Stimulated activated CD4-positive, alpha-beta T cell treated with anti-CD3 and anti-CD28 coated beads, Interleukin-2, amount 100 ng/mL, for 4 hours (primary cell): ENCODE data around the gene LIME1.
A peak's percentile ranks its signal among the peaks of the same experiment; 100 is the strongest.

Source experiments
- DNase-seq: peaks from one replicate; pipeline ENCODE4 v3.0.0-alpha.2; 2020; ENCODE audit warnings: low read depth

The LIME1 gene

DNA sequence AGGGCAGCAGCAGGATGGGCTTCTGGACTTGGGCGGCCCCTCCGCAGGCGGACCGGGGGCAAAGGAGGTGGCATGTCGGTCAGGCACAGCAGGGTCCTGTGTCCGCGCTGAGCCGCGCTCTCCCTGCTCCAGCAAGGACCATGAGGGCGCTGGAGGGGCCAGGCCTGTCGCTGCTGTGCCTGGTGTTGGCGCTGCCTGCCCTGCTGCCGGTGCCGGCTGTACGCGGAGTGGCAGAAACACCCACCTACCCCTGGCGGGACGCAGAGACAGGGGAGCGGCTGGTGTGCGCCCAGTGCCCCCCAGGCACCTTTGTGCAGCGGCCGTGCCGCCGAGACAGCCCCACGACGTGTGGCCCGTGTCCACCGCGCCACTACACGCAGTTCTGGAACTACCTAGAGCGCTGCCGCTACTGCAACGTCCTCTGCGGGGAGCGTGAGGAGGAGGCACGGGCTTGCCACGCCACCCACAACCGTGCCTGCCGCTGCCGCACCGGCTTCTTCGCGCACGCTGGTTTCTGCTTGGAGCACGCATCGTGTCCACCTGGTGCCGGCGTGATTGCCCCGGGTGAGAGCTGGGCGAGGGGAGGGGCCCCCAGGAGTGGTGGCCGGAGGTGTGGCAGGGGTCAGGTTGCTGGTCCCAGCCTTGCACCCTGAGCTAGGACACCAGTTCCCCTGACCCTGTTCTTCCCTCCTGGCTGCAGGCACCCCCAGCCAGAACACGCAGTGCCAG is 39.7 kb upstream of the LIME1 start, which contains the start of gene TNFRSF6B:
Gene TNFRSF6B, plus strand, starts transcription at position 25 of the 729 bp plus-strand sequence. Its CDS starts 116 bp downstream, at position 141.
- no peak for DNase-seq

DNA sequence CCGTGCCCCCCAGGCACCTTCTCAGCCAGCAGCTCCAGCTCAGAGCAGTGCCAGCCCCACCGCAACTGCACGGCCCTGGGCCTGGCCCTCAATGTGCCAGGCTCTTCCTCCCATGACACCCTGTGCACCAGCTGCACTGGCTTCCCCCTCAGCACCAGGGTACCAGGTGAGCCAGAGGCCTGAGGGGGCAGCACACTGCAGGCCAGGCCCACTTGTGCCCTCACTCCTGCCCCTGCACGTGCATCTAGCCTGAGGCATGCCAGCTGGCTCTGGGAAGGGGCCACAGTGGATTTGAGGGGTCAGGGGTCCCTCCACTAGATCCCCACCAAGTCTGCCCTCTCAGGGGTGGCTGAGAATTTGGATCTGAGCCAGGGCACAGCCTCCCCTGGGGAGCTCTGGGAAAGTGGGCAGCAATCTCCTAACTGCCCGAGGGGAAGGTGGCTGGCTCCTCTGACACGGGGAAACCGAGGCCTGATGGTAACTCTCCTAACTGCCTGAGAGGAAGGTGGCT is 39.1 kb upstream of the LIME1 start:
- no peak for DNase-seq

DNA sequence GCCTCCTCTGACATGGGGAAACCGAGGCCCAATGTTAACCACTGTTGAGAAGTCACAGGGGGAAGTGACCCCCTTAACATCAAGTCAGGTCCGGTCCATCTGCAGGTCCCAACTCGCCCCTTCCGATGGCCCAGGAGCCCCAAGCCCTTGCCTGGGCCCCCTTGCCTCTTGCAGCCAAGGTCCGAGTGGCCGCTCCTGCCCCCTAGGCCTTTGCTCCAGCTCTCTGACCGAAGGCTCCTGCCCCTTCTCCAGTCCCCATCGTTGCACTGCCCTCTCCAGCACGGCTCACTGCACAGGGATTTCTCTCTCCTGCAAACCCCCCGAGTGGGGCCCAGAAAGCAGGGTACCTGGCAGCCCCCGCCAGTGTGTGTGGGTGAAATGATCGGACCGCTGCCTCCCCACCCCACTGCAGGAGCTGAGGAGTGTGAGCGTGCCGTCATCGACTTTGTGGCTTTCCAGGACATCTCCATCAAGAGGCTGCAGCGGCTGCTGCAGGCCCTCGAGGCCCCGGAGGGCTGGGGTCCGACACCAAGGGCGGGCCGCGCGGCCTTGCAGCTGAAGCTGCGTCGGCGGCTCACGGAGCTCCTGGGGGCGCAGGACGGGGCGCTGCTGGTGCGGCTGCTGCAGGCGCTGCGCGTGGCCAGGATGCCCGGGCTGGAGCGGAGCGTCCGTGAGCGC is 38.5 kb upstream of the LIME1 start:
- no peak for DNase-seq

DNA sequence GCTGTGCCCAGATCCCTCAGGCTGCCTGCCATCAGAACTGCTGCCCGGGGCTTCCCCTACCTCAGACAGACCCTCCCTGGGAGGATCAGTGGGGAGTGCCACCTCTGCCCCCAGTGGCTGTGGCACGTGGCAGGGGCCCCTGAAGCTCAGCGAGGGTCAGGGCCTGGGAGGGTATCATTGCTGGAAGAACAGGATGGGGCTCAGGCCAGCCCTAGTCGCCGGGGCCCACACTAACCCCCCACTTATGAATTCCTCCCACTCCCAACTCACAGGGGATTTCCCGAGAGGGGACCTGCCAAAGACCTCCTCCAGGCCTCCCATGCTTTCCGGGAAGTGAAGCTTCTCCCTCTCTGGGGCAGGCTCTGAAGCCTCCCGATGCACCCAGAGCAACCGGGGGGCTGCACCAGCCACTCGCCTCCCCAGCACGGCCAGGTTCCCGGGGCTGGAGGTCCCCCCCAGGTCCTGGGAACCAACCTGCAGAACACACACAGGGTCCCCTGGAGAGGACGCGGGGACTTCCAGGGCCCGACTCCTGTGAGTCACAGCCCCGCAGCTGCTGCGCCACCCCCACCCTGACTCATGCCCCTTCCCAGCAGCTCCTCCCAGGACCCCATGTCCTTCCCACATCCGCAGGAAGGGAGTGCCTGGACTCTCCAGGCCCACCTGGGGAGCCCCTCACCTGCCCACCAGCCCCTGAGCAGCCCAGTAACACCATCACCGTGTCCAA is 37.6 kb upstream of the LIME1 start:
- peak; percentile 27 for DNase-seq

DNA sequence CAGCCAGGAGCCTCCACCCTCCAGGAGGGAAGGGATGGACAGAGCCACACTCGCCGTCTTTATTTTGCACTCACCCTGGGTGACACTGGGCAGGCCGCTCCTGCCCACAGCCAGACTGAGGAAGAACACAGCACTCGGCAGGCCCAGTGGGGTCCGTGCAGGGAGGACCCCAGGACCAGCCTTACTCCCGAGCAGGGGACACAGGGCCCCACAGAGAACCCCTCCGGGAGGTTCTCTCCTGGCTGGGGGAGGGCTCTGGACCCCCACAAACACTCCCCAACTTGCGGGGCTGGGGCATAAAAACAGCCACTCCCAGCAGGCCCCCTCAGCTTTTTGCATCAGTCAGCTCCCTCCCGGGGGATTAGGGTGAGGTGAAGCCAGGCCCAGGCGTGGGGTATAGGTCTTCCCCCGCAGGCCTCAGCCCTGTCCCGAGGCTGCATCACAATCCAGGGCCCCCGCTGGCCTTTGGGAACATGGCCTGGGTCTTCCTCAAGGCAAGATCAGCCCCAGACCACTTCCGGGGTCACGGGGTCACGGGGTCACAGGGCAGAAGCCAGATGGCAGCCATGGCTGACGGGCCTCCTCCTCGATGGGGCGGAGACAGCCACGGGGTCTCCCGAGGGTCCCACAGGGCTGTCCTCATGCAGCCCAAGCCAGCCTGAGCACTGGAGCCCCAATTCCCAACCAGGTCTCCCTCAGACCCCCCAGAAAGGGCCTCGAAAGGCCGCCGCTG is 36.8 kb upstream of the LIME1 start:
- DNase-seq, result no peak

DNA sequence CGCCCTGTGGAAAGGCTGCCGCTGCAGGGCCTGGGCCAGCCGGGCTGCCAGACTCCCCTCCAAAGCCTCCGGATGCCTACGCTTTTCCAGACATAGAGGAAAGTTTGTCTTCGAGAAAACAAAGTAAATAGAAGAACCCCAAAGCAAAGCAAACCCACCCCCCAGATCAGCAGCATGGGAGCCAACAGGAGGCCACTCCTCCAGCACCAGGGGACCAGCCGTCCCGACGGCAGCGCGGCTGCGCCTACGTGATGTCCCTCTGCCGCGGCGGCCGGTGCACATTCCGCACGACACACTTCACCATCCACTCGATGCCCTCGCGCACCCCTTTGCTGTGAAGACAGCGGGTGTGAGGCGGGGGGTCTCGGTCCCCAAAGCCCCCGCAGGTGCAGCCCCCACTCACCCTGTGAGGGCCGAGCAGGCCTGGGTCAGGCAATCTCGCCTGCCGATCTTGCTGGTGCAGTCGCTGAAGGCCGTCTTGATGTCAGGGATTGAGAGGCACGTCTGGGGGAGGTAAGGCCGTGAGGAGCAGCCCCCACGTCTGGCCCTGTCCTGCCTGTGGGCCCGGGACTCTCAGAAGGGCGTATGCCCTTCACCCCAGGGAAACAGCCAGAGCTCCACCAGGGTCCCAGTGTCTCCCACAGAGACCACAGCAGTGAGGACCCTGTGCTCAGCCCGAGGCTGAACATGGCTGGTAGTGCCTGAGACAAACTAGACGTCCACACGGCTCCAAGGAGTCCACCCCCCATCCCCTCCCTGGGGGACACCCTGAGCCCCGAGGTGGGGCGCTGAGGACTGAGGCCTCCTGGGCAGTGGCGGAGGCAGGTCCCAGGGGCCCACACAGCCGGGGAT is 36.0 kb upstream of the LIME1 start:
- no peak for DNase-seq

DNA sequence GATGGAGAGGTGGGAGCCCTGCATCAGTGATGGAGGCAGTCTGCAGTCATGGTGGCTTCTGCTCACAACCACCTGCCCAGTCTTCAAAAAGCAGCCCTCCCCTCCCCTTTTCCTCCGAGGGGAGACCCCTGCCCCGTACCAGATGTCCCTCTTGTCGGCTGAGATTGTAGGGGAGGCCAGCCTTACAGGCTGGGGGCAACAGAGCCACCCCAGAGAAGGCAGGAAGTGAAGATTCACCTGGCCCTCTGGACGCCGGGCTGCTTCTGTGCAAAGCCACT is 35.5 kb upstream of the LIME1 start:
- no peak for DNase-seq

DNA sequence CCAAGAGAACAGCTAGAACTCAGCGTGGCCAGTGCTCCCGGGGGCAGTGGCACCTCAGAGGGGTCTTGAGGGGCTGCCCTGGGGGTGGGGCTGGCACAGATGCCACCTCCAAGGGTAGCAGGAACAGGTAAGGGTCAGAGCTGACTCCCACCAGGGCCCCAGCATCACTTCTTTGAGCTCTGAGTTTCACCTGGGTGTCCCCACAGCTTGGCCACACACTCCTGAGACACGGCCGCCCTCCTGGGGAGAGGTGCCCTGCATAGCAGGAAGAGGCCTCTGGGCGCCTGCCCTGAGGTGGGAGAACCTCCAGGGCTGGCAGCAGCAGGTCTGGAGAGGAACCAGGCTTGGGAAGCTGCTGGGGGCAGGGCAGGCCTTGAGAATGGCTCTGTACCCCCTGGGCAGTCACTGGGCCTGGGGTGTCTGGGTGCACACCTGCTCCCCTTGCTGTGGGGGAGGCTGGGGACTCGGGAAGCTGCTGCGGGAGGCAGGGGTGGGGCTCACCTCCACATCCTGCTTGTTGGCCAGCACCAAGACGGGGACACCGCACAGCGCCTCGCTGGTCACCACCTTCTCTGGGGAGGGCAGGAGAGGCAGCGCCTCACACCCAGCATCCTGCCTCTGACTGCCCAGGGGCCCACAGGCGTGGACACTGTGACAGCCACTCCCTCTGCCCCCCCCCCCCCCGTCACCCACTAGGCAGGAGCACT is 35.0 kb upstream of the LIME1 start:
- DNase-seq, result no peak

DNA sequence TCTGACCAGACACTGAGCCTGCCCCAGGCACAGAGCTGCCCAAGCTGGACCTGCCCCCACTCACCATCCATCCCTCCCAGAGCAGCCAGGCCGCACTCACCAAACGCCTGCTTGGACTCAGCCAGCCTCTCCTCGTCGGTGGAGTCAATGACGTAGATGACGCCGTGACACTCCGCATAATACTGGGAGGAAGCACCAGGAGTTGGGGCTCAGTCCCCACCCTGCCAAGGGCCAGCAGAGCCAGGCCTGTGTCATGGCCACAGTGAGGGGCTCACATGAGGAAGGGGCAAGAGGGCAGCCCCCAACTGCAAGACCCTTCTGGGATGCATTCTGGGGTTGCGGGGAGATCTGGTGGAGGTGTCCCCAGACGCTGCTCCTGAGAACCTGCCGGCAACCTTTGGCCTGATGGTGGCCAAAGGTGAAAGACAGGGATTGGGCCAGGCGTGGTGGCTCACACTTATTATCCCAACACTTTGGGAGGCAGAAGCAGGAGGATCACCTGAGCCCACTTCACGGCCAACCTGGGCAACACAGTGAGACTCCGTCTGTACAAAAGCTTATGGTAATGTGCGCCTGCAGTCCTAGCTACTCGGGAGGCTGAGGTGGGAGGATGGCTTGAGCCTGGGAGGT is 34.3 kb upstream of the LIME1 start:
- no peak for DNase-seq

DNA sequence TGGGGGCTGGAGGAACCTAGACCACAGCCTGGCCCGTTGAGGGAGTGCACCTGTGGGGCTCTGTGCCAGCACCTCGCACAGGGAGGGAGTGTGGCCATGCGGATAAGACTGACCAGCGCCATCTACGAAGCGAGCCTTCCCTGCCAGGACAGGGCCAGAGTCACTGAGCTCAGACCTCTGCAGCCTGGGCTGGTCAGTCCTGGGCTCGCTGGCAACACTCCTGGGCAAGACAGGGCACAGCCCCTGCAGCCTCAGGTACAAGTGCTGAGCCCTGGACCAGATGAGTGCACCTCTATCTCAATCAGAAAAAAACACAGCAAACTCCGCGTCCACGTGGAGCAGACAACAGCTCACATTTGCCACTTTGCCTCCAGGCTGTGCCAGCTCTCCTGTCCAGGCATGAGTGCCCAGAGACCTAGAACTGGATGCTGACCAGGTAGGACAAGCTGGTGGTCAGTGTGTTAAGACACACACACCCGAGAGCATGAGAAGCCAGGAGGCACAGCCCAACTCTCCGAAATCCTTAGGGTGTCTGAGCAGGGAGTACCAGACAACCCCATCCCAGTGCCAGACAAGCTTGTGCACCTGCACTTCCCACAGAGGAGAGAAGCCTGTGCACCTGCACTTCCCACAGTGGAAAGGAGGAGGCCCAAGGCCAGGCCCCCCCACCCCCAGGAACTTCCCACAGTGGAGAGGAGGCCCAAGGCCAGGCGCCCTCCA is 33.6 kb upstream of the LIME1 start:
- no peak for DNase-seq

DNA sequence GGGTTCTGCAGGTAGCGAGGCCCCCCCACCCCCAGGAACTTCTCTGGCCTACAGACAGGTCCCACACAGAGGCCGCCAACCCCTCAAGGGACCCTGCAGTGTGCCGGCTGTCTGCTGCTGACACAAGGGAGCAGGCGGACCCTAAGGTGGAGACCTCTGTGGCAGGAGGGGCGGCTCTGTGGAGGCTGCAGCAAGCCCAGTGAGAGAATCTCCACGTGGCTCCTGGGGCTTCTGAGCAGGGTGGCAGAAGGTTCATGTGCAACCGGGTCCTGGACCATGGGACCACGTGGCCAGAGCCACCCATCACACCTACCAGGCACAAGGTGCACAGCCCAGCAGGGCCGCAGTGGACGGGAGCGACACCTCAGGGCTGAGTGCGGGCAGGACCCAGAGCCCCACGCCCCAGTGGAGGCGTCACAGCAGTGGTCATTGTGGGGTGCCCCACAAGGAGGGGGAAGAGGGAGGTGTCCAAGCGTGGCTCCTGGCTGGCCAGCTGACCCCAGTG is 32.9 kb upstream of the LIME1 start:
- DNase-seq, result no peak

DNA sequence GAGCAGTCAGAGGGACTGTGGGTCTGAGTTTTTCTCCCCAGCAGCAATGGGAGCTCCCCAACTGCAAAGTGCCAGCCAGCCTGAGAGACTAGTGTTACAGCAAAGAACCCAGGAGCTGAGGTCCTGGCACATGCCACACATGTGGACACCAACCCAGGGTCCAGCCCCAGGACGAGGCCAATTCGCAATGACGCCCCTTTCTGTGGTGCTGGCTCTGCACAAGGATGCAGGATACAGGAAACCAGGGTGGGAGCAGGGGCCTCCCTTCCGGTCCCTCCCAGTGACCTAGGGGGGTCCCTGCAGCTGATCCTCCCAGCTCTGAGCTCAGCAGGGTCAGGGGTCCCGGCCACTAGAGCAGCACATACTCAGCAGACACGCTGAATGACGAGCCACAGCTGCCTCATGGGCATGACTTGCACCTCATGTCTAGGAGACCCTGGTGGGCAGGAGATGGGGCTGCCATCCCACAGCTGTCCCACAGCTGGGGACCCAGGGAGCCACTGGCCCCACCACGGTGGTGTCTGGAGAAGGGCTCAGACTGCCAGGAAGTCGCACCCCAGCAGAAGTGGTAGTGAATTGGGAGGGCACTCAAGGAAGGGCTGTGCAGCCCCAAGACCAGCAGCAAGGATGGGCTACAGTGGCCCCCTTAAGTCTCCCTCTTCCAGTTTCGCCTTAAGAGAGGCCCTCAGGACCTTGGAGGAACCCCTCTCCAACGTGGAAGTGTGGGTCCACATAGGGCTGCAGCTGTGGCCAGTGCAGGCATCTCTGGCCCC is 32.3 kb upstream of the LIME1 start:
- no peak for DNase-seq

DNA sequence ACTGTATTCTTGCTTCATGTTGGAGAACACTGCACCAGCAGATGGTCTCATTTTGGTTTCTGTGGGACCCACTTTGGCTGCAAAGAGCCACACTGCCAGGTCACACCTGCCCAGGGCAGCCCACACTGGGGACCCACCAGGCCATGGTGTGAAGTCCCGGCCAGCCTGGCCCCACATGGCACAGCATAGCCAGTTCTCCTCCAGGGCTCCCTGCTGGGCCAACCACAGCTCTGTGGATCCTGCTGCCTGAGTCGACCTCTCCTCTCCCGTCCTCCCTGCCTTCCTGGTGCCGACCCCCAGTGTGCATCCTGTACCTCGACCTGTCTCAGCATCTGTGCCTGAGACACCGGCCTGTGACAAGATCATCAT is 31.7 kb upstream of the LIME1 start:
- DNase-seq, result no peak

DNA sequence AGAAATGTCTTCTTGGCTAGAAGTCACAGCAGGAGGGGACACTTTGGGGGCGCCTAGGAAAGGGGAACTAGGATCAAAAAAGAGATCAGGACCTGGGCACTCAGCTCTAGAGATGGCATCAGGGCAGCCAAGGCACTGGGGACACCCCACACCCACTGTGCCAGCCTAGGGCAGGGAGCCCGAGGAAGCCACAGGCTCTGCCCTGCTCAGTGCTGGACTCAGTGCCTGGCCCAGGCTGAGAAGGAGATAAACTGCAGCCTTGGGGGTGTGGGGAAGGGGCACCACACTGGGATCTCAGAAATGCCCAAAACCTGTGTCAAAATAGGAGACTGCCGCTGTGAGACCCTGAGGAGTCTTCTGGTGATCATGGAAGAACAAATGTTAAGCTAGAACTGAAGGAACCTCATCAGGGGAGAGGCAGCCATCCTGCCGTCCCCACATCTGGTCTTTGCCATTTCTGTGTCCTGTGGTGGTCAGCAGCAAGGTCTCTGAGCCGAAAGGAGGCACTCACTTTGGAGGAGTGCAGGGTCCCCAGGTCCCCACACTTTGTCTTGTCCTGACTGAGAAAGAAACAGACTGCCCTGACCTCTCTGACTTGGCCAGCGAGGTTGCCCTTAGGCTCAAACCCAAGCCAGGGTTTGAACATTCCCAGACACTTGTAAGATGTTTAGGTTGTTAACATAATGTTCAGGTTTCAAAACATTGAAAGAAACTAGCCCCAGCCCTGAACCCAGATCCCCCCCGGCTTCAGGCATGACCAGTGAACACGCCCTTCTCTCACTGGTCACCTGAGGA is 31.0 kb upstream of the LIME1 start:
- no peak for DNase-seq

DNA sequence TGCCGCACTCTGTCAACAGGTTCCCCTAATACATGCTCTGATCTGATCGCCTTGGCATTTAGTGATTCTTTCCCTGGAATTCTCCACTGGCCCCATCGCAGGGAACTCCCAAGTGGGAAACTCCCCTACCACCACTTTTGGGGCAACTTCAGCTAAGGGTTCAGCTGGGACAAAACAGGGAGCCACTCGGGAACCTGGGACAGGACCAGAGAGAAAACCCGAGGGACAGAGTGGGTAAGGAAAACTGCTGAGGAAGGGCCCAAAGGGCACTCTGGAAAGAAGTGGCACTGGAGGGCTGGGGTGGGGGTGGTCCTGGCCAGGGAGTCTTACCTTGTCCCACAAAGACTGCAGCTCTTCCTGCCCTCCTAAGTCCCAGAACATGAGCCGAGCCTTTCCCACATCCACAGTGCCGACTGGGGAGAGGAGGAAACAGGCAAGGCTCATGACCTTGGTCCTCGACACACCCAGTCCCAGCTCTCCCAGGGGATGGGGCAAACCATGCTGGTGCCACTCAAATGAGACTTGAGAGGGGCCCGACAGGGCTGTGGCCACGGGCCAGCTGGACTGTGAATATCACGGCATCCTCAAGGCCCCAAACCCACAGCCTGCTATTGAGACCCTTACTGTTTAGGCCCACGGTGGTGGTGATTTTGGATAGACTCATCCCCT is 30.3 kb upstream of the LIME1 start:
- no peak for DNase-seq

DNA sequence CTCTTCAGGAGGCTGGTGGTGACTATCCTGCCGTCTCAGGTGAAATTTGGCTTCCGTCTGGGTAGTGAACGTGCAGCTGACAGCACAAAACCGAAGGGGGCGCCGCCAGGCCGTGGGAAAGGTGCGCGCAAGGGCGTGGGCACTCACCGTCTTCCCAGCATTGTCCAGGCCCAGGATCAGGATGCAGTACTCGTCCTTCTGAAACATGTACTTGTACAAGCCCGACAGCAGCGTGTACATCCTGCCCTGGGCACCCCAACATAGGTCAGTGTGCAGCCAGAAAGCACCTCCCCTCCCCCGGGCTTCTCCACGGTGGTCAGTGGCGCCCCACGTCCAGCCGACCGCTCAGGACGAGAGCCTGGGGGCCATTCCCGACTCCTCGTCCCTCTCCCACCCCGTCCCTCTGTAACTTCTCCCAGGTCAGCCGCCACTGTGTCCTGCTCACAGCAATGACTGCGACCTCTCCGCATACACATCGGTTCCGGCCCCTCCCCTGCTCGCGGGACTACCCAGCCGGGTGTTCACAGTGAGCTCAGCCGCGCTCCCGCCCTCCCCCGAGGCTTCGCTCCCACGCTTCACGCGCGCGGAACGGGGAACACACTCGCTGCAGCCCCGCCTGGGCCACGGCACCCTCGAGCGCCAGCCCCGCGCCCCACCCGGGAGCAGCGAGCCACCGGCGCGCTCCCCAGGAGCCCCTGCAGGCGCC is 29.5 kb upstream of the LIME1 start:
- DNase-seq, result peak; percentile 67
